Mucosa of gallbladder (tissue), 1 donor: ENCODE measurements around the gene UBAC2. TPM values are rescaled to one million over a fixed set of nuclear protein-coding genes. Genes with fewer than 3 reads are reported as not detected.

ENCODE experiments used
- DNase-seq: peaks from one replicate; pipeline ENCODE4 v3.0.0-alpha.2; 2020; ENCODE audit warnings: low spot score
- total RNA-seq: library from RNA; stranded (reverse); gene quantifications from one replicate; pipeline ENCODE4 v1.2.1, GENCODE V29; 2021
- donor health status: DM: no; HTN: no; CAD: no.

The UBAC2 gene
- total RNA-seq, 1 donor from 2014 or later: 65.8 TPM

DNA sequence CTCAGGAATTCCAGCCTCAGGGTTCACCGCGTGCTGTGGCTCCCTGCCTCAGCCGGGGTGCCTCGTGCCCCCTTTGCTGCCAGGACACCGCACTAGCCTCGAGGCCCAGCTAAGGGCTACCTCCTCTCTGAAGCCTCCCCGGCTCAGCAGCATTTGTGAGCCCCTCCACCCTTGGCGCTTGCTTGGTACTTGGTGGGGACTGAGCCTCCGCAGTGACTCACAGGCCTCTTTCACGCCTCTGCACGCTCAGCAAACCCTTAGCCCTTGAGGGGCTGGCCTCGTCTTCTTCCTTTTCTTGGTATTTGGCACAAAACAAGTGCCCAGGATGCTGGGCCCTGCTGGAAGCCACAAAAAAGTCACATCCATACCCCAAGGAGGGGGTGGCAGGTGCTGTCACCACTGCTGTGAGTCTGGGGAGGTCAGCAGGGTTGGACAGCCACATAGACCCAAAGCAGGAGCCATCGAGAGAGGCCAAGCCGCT is 215.2 kb downstream of the UBAC2 start:
- DNase-seq: no peak

DNA sequence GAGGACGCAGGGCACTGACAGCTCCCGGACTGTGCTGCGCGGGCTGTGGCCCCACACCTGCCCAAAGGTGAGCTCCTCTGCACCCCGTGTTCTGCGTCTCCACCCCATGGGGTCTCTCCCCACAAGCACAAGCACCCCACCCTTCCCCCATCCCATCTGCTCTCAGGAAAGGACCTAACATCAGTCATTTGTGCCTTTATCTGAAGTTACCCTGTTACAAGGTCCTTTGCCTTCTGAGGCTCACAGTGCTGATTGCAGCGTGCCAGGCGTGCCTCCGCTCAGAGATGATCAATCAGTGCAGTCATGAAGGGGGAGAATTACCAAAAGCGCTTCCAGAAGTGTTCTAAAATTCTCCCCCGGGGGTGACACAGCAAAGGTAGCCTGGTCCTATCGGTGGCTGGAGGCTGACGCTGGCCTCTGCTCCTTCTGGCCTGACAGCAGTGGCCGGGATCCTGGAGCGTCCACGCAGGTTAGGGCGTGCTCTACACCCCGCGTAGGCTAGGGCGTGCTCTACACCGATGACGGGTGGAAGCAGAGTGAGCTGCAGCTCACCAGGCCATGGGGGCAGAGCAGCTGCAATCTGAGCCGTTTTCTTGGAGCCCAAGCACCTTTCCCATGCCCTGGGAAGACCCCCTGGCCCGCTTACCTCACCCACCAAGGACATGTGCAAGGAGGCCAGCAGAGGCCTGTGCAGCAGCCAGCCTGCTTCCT is 215.9 kb downstream of the UBAC2 start:
- no peak for DNase-seq

DNA sequence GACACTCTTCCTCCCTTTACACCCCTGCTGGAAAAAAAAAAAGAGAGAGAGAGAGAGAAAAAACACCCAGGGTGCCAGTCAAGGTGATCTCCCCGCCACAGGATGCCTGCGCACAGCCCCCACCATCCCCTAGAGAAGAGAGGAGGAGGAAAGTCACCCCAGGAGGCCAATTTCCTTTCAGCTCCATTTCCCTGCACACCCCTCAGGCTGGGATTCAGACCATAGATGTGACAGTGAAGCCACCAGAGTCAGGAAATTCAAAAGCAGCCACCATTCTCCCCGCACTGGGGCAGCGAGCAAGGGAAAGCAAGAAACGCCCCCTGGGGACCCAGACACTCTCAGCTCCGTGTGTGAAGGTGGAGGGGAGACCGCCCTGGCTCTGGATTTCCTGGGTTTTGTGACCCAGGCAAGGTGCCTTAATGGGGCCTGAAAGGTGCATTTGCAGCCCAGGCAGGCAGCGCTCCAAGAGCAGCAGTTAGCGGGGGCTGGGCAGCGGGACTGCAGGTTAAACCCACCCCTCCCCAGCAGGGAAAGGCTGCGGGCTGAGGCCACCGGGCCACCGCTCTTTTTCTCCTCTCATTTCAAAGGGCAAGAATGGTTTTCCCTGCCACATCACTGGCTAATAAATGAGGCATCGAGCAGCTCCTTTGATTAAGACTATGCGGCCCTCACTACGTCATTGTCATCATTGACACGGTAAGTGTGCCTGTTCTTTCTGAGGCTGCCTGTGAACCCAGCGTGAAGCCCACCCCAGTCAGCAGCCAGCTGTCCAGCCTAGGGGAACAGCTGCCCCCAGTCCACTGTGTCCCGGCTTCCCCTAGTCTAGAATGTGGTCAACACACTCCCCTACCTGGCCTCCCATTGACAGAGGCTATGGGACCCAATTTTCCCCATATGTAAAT is 216.8 kb downstream of the UBAC2 start:
- DNase-seq: no peak

DNA sequence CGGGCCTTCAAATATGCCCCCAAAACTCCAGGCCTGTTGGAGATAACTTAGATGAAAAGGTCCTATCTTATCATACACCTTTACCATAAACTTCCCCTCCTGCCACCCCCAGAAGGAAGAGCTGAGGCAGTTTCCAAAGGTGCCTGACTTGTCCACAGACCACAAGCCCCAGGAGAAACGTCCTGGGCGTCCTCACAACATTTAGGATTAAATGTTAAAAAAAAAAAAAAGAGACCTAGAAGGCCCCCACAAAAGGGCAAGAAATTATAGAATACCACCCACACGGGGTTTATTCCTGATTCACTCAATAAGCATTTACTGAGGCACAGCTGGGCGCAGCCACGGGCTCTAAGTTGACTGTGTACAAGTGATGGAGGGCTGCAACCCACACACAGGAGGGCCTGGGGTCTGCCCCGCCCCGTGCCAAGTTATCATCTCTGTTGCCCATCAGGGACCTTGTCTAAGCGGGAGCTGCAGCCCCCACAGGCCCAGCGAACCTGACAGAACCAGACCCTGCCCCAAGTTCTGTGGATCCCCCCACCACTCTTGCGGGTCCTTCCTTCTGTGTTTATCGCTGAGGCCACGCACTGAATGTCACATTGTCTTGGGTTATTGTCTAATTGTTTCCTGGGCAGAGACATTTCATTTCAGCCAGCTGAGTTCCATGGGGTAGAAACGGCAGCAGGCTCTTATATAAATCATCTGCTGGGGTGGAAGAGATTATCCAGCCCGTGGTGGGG is 217.6 kb downstream of the UBAC2 start:
- no peak for DNase-seq

DNA sequence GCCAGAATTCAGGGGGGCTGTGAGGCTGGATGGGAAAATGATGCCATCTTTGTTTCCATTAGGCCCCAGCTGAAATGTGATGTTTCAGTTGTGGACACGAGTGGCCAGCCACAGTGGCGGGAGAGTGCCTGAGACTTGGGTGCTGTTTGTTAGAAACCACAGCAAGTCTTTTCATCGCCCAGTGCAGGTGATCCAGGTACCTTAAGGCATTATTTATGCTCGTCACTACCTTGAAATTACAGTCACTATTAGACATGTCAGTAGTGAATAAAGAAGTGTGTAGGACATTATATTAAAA is 218.1 kb downstream of the UBAC2 start:
- DNase-seq: no peak

DNA sequence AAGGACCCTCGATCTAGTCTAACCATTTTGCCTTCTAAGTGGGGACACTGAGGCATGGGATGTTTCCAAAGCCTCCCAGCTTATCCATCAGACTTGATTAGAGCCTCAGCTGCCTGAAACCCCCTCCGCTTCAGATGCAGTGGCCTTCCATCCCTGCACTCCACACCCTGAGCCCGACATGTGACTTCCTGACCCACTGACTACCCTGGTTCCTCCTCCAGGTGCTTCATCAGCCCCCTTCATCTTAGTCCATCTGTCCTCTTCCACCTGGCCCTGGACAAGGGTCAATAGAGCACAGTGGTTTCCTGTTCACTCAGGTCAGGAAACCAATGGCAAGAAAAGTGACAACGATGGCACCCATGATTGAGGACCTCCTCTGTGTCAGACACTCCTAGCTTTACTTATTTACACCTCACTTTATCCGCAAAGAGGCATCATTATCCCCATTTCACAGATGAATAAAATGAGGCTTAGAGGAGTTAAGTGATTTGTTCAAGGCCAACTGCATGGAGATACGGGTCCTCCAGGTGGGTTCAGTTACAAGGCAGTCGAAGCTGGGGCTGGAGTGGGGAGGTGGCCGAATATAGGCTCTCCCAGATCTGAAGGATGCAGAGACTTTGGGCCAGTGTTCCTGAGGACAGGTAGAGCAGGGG is 219.1 kb downstream of the UBAC2 start:
- no peak for DNase-seq

DNA sequence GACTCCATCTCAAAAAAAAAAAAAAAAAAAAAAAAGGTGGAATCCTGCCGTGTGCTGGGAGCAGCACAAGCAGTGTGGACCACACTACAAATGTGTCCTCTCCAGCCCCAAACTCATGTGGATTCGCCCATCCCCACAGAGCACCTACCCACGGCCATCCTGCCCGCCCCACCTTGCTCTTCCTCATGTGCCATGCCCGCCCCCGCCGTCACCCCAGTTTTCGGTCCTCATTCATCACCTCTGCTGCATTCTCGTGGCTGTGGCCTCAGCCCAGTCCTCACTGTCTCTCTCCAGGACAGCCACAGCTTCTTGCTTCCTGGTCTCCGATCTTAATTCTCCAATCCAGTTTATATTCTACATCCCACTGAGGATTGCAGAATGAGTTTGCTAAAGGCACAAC is 220.6 kb downstream of the UBAC2 start:
- DNase-seq: no peak

DNA sequence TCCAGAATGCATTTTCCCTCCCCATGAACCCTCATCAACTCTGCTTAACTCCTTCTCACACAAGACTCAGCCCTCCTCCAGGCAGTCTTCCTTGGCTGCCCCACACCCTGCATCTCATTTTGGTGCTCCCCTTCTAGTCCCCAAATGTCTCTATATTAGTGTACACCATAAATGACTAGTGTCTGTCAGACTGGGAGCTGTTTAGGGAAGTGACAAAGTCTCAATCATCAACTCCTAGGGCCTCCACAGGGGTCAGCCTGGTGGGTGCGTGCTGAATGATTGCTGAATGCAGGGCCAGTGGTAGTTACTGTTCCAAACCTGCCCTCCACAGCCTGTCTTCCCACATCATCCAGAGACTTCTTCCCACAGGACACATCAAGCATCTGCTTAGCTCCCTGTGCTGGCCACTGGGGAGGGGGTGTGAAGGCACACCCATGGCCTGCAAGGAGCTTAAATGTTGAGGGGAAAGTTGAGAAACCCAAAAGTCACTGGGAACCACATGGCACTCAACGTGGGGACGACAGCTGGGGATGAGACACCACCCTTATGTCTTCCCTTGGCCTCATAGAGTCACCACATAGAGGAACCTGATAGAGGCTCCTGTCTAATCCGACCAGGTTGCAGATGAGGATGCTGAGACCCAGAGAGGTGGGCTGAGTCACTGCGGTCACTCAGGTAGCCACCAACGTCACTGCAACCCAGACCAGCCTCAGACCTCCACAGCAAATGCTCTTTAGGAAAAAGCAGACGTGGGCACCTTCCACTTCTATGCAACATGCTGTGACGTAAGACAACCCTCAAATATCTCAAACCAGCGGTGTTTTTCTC is 221.3 kb downstream of the UBAC2 start:
- no peak for DNase-seq

DNA sequence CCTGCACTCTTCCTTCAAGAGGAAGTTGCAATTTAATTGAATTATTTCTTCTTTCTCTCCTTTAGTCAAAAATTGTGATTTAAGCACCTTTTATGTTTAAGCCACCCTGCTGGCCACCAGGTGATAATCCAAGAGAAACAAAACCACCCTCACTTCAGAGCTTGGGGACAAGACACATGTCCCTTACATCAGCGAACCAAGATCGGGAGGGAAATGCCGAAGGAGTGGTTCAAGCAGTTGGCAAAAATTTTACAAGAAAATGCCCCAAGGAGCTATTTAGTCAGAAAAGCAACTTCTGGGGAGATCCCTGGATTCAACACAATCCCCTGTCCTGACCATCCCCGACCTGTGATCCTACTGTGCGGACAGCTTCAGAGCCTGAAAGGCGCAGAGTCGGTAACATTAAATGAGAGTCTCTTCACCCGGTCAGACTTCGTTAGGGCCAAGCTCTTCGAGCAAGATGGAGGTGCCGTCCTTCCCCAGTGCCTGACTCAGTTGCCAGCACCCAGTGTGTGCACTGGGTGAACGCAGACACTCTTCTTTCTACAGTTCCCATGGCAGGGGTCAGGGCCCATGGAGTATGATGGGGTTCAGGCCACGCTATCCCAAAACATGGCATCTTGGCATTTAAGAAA is 222.0 kb downstream of the UBAC2 start:
- DNase-seq: no peak

DNA sequence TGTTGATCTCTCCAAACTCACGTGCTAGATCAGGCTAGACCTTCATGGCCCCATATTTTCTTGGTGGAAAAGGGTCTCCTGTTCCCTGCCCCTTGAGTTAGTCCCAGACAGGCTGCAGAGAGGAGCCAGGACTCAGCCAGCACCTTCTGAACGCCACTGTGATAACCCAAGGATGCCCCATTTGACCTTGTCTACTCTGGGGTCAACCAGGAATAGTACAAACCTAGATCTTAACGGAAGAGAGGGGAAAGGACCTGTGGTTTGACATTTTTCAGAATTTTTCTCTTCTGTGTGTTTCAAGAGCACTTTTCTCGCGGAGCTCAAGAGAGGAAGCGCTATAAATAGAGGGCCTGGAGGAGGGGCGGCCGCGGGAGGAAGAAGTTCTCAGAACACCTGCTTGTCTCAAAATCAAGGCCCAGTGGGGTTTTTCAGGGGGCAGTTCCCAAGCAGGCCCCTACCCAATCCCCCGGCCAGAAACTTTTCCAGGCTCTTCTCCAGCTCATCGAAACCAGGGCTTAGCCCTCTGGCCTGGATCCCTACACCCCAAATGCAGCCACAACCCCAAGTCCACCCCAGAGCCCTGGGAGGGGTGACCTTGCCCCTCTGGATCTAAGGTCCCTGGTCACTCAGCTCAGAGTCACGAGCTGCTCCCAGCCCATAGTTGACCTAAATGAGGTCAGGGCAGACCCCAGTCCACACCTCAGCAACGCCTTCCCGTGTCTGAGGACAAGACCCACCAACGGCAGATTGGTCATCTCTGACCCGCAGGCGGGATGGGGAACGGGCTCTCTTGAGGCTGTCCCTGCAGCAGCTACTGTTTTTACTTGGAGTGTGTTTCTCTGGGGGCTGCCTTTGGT is 225.1 kb downstream of the UBAC2 start:
- DNase-seq: no peak

DNA sequence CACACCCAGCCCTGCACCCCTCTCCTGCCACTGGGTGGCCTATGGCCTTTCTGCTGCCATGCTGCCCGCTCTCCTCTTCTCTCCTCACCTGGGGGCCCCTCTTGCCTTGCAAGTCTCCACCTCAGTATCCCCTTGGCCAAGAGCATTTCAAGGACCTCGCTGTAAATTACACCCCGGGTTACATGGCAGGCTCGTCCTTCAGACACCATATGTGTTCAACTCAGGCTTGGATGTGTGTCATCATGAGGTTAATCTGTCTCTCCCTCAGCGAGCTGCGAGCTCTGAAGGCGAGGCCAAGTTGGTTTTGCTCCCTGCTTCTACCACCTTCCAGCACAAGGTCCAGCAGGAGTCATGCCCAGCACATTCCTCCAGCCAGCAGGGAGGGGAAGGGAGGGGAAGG is 225.8 kb downstream of the UBAC2 start:
- no peak for DNase-seq

DNA sequence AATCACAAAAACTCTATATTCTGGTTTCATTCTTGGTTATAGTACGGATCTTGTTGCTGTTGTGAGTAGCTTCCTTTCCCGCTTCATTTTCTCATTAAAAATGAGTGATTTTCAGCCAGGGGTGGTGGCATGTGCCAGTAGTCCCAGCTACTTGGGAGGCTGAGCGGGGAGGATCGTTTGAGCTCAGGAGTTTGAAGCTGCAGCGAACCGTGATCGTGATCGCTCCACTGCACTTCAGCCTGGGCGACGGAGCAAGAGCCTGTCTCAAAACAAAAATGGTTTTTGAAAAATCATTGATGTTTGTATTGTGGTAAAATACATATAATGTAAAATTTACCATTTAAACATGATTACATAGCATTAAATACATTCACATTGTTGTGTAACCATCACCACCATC is 229.0 kb downstream of the UBAC2 start:
- no peak for DNase-seq

DNA sequence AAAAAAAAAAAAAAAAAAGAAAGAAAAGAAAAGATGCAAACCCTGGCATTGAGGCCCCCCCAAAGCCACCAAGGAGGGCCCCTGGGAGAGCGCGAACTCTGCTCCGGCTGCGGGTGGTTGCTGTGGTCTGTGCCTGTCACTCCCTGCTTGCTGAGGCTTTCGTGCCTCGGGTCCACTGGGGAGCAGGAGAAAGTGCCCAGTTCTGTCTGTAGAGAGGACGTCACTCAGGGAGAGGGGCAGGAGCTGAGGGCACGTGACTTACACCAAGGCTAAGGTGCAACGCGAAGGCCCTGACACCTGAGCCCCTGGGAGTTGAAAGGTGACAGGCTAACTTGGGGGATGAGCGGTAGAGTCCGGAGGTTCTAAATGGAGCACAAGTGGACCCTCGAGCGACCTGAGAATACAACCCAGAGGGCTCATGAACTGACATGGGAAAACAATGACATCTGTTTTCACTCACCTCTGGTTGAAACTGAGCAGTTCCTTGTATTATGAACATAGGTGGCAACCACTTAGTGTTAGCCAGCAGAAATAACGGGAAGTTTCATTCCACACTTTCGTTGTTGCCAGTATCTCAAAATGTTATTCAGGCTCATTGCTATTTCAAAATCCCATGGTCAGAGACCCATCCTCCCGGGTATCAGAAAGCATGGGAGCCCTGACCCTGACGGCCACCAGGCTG is 231.4 kb downstream of the UBAC2 start:
- no peak for DNase-seq

DNA sequence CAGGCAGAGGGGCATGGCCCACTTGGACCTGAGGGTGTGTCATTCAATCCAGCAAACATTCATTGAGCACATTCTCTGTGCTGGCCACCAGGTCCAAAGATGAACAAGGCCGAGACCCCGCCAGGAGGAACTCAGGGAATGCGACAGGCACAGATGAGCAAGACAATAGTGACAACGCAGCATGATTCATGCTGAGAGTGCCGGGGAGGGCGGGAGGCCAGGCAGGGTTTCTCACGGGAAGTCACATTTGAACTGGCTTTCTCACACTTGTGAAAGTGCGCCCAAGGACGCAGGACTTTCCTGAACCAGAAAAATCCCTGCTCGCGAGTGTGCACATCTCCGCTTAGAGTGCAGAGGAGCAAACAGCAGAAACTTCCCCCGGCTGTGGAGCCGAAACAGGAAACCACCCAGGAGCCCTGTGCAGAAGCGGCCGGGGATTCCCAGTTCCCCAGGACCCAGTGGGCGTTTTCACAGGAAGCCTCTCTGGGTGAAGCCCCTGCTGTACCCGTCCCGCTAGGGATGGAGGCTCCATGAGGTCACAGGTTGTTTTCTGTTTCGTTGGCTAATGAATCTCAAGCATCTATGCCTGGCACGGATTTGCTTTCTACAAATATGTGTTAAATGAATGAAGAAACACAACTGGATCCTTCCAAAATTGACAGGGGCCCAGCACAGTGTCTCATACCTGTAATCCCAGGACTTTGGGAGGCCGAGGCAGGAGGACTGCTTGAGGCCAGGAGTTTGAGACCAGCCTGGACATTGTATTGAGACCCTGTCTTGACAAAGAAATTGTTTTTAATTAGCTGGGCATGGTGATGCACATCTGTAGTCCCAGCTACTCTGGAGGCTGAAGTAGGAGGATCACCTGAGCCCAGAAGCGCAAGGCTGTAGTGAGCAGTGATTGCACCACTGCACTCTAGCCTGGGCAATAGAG is 232.2 kb downstream of the UBAC2 start:
- DNase-seq: peak; percentile 52

DNA sequence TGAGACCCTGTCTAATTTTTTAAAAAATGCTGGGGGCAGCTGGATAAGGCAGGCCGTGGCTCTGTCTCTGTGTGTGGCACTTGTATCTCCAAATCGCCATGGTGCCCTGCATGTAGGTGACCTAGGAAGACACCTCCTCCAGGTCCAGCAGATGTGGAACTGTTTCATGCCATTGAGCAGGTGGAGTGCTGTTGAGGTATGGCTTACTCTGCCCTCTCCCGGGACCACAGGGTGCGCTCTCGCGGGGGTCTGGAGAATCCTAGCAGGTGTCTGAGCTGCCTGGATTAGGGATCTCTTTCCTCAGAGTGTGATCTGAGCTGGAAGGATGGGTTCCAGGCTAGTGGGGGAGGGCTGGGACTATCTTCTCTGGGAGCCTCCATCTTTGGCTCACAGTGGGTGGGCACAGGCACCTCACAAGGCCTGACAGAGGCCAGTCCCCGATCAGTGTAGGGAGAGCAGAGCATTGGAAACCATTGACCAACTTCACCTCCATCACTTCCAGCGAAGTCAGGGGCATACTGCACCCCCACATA is 233.0 kb downstream of the UBAC2 start:
- no peak for DNase-seq

DNA sequence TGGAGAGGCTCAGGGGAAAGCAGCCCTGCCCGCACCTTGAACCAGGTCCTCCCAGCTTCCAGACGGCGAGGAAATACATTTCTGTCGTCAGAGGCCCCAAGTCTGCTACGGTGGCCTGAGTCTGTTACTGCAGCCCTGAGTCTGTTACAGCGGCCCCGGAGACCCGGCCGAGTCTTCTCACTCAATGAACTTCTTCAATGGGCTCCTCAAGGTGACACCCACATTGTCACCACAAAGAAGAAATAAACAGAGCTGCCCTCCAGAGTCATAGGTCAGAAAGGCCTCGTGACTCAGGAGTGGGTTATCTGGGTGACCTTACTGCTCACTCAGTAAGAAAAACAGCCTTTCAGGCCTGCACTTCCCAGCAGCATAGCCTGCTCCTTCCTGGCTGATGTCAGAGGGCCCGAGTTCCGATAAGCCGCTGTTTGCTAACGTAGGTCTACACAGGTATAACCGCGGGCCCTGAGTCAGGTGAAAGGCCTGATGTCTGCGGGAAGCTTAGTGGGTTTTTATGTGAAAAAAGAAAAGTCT is 233.7 kb downstream of the UBAC2 start:
- peak; percentile 23 for DNase-seq

DNA sequence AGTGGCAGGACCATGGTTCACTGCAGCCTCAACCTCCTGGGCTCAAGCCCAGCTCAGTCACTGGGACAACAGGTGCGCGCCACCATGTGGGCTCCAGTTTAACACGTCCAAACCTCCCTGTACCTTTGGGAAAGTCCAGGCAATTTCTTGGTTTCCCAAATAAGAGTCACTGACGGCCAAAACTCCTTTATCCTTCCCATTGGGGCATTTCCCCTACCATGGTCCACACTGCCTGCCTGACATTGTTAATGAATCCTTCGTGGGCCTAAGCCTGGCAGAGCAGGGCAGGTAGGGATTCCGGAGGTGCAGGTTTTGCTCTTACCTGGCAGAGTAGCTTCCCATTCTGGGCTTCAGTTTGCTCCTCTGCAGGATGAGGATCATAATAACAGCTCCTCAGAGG is 234.5 kb downstream of the UBAC2 start:
- DNase-seq: no peak
